BJ (cell line): ENCODE data around the gene OPCML. TPM values are rescaled to one million over a fixed set of nuclear protein-coding genes. Genes with fewer than 3 reads are reported as not detected.

ENCODE experiments used
- CTCF ChIA-PET: fragments of 350-600 bp; formaldehyde crosslinking; extraction: SDS; loops from one replicate; lab custom pipeline; 2021; ENCODE audit warnings: antibody characterized with exemption, inconsistent platforms; lab: Yijun Ruan, JAX
- POLR2A ChIA-PET: fragments of 300-600 bp; sonication (Branson Sonifier 250); formaldehyde crosslinking; extraction: SDS; loops from one replicate; lab custom pipeline; 2021; ENCODE audit warnings: antibody characterized with exemption; lab: Charles Lee
- DNase-seq: peaks from one replicate; pipeline ENCODE4 v3.0.0-alpha.2; 2011; ENCODE audit warnings: low read depth
- H3K27me3 ChIP-seq: 2 replicates; pipeline ENCODE4 v1.6.0; 2011; ENCODE audit warnings: low read length; ENCODE audit not compliant: control insufficient read depth, insufficient read depth
- H3K36me3 ChIP-seq: 2 replicates; pipeline ENCODE4 v1.5.1; 2011; ENCODE audit warnings: low read length; ENCODE audit not compliant: control insufficient read depth, insufficient read depth
- H3K4me3 ChIP-seq: 2 replicates; pipeline ENCODE4 v1.5.1; 2011; ENCODE audit warnings: low read depth, mild to moderate bottlenecking, control low read depth, low read length
- polyA plus RNA-seq: library from polyadenylated mRNA; depleted of rRNA; stranded (reverse); fragments of >200 nt; gene quantifications from 2 replicates; pipeline ENCODE4 v1.2.3, GENCODE V29; 2011
- TF ChIP-seq, protein P1 (sequence below): IDR thresholded peaks from 2 replicates; pipeline ENCODE4 v1.5.1; 2011; ENCODE audit warnings: low read depth, mild to moderate bottlenecking, control low read depth, inconsistent platforms, low read length, moderate library complexity; ENCODE audit not compliant: insufficient read depth

OPCML gene
- polyA plus RNA-seq, 1 experiment = 2.0 TPM

- no peak for DNase-seq
- no peaks in the 10 kb centered on the region for H3K27me3 ChIP-seq
- ChIA-PET CTCF (no interaction called here), POLR2A (no interaction called here)
- no peak overlapping the region for H3K4me3 ChIP-seq
- TF ChIP-seq, protein P1, sequence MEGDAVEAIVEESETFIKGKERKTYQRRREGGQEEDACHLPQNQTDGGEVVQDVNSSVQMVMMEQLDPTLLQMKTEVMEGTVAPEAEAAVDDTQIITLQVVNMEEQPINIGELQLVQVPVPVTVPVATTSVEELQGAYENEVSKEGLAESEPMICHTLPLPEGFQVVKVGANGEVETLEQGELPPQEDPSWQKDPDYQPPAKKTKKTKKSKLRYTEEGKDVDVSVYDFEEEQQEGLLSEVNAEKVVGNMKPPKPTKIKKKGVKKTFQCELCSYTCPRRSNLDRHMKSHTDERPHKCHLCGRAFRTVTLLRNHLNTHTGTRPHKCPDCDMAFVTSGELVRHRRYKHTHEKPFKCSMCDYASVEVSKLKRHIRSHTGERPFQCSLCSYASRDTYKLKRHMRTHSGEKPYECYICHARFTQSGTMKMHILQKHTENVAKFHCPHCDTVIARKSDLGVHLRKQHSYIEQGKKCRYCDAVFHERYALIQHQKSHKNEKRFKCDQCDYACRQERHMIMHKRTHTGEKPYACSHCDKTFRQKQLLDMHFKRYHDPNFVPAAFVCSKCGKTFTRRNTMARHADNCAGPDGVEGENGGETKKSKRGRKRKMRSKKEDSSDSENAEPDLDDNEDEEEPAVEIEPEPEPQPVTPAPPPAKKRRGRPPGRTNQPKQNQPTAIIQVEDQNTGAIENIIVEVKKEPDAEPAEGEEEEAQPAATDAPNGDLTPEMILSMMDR = no peak
- H3K36me3 ChIP-seq = no peaks in the 10 kb centered on the region
Observed at GRCh38 chr11:132551016-132551415, 981.3 kb downstream of the OPCML start.

- POLR2A ChIA-PET = no interaction called here
- no peak overlapping the region for H3K4me3 ChIP-seq
Observed at GRCh38 chr11:132549561-132549960, 982.7 kb downstream of the OPCML start.

DNA sequence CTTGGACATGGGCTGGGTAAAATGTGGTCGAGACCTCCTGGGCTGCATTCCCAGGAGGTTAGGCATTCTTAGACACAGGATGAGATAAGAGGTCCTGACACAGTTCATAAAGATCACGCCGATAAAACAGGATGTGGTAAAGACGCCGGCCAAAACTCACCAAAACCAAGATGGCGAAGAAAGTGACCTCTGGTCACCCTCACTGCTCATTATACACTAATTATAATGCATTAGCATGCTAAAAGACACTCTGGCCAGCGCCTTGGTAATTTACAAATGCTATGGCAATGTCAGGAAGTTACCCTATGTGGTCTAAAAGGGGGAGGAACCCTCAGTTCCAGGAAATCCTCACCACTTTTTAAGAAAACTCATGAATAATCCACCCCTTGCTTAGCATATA is 983.3 kb downstream of the OPCML start:
- TF ChIP-seq, protein P1 = no peak
- POLR2A ChIA-PET = no interaction called here
- CTCF ChIA-PET = no interaction called here
- no peak for DNase-seq
- Histone ChIP-seq H3K27me3 (no peaks in the 10 kb centered on the region), H3K36me3 (no peaks in the 10 kb centered on the region), H3K4me3 (no peak overlapping the region)

More at GRCh38 chr11:132549561-132549960, 982.7 kb downstream of the OPCML start:
- Histone ChIP-seq H3K36me3 (no peaks in the 10 kb centered on the region), H3K27me3 (no peaks in the 10 kb centered on the region)
- TF ChIP-seq, protein P1 = no peak
- CTCF ChIA-PET = no interaction called here
- no peak for DNase-seq

DNA sequence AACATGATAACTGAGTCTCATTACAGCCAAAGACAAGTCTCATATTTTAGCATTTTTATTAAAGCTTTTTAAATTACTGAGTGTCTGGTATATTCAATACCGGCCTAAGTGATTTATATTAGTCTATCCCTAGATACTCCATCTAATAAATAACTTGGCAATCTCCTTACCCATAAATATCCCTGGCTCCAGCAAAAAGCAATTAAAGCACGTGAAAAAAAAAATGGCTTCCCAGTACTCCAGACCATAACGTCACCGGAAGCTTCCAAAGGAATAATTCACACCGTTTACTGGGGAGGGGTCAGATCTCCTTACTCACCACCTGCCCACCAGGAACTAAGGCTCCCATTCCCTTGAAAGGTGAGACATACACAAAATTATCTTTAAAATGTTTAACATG is 988.3 kb downstream of the OPCML start:
- CTCF ChIA-PET = interaction anchor here (1.1 kb wide), 1 partner anchor 400 kb away, joined by 3 read pairs; no protein-coding TSS in a partner anchor
- H3K36me3 ChIP-seq = no peaks in the 10 kb centered on the region
- H3K27me3 ChIP-seq = no peaks in the 10 kb centered on the region
- no peak for DNase-seq
- TF ChIP-seq, protein P1 = no peak
- H3K4me3 ChIP-seq = no peak overlapping the region
- POLR2A ChIA-PET = no interaction called here

DNA sequence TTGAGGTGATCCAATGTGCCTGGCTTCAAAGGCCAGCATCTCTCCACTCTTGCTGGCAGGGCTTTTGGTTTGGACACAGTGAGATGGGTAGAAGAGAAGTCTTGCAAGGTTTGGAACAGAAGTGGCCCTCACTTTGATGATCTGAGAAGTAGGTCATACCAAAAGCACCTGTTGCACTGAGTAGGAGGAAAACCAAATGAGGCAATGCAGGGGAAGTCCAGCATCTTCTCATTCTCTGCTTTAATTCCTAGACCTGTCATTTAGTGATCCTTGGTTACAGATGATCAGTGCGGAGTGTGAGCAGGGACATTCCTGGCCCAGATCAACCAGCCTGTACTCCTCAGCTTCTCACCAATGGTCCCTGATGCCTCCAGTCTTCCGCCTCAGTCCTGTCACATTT is 990.5 kb downstream of the OPCML start:
- Histone ChIP-seq H3K27me3 (no peaks in the 10 kb centered on the region), H3K36me3 (no peaks in the 10 kb centered on the region), H3K4me3 (no peak overlapping the region)
- CTCF ChIA-PET = no interaction called here
- DNase-seq = no peak
- POLR2A ChIA-PET = no interaction called here
- TF ChIP-seq, protein P1 = no peak
